HG03097 (cell line): ENCODE data around the gene GLIS2.

Experiments
- ATAC-seq: cut with Tn5 transposase; IDR thresholded peaks from one replicate; pipeline ENCODE4 v1.9.1; 2021; ENCODE audit not compliant: unreplicated experiment, low FRiP score

GLIS2 gene

DNA sequence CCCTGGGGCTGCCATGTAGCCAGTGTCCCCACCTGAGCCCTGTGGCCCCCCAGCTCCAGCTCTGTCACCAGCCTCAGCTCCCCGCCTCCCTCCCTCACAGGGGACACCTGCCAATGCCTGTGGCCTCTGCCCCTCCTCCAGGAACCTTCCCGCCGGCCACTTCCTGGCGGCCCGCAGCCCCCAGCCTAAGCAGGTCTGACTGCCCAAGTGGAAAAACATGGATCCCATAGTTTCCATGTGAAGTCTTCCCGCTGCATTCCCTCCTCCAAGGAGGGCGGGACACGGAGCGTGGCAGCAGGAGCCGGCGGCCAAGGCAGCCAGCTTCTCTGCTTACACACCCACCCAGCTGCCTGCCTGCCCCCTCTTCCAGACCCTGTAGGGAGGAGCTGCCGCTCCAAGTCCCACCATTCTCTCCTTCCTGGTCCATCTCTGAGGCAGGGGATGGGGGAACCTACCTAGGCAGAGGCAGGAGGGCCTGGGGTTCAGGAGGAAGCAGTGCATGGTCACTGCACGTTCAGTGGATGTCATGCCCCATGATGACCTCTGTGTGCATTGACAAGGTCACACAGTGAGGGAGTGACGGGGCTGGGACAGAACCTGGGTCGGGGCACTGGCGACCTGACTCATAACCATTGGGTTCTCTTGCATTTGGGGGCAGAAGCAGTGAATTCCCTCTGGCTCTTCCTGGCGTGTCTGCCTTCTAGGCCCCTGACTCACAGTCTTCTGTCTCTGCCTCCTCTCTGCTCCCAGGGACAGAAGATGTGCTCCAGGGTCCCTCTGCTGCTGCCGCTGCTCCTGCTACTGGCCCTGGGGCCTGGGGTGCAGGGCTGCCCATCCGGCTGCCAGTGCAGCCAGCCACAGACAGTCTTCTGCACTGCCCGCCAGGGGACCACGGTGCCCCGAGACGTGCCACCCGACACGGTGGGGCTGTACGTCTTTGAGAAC, 64.5 kb downstream of the GLIS2 start:
- no peak for ATAC-seq

DNA sequence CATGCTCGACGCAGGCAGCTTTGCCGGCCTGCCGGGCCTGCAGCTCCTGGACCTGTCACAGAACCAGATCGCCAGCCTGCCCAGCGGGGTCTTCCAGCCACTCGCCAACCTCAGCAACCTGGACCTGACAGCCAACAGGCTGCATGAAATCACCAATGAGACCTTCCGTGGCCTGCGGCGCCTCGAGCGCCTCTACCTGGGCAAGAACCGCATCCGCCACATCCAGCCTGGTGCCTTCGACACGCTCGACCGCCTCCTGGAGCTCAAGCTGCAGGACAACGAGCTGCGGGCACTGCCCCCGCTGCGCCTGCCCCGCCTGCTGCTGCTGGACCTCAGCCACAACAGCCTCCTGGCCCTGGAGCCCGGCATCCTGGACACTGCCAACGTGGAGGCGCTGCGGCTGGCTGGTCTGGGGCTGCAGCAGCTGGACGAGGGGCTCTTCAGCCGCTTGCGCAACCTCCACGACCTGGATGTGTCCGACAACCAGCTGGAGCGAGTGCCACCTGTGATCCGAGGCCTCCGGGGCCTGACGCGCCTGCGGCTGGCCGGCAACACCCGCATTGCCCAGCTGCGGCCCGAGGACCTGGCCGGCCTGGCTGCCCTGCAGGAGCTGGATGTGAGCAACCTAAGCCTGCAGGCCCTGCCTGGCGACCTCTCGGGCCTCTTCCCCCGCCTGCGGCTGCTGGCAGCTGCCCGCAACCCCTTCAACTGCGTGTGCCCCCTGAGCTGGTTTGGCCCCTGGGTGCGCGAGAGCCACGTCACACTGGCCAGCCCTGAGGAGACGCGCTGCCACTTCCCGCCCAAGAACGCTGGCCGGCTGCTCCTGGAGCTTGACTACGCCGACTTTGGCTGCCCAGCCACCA, 65.4 kb downstream of the GLIS2 start:
- no peak for ATAC-seq

DNA sequence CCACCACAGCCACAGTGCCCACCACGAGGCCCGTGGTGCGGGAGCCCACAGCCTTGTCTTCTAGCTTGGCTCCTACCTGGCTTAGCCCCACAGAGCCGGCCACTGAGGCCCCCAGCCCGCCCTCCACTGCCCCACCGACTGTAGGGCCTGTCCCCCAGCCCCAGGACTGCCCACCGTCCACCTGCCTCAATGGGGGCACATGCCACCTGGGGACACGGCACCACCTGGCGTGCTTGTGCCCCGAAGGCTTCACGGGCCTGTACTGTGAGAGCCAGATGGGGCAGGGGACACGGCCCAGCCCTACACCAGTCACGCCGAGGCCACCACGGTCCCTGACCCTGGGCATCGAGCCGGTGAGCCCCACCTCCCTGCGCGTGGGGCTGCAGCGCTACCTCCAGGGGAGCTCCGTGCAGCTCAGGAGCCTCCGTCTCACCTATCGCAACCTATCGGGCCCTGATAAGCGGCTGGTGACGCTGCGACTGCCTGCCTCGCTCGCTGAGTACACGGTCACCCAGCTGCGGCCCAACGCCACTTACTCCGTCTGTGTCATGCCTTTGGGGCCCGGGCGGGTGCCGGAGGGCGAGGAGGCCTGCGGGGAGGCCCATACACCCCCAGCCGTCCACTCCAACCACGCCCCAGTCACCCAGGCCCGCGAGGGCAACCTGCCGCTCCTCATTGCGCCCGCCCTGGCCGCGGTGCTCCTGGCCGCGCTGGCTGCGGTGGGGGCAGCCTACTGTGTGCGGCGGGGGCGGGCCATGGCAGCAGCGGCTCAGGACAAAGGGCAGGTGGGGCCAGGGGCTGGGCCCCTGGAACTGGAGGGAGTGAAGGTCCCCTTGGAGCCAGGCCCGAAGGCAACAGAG, 66.3 kb downstream of the GLIS2 start:
- ATAC-seq: no peak

DNA sequence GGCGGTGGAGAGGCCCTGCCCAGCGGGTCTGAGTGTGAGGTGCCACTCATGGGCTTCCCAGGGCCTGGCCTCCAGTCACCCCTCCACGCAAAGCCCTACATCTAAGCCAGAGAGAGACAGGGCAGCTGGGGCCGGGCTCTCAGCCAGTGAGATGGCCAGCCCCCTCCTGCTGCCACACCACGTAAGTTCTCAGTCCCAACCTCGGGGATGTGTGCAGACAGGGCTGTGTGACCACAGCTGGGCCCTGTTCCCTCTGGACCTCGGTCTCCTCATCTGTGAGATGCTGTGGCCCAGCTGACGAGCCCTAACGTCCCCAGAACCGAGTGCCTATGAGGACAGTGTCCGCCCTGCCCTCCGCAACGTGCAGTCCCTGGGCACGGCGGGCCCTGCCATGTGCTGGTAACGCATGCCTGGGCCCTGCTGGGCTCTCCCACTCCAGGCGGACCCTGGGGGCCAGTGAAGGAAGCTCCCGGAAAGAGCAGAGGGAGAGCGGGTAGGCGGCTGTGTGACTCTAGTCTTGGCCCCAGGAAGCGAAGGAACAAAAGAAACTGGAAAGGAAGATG, 67.0 kb downstream of the GLIS2 start:
- no peak for ATAC-seq

DNA sequence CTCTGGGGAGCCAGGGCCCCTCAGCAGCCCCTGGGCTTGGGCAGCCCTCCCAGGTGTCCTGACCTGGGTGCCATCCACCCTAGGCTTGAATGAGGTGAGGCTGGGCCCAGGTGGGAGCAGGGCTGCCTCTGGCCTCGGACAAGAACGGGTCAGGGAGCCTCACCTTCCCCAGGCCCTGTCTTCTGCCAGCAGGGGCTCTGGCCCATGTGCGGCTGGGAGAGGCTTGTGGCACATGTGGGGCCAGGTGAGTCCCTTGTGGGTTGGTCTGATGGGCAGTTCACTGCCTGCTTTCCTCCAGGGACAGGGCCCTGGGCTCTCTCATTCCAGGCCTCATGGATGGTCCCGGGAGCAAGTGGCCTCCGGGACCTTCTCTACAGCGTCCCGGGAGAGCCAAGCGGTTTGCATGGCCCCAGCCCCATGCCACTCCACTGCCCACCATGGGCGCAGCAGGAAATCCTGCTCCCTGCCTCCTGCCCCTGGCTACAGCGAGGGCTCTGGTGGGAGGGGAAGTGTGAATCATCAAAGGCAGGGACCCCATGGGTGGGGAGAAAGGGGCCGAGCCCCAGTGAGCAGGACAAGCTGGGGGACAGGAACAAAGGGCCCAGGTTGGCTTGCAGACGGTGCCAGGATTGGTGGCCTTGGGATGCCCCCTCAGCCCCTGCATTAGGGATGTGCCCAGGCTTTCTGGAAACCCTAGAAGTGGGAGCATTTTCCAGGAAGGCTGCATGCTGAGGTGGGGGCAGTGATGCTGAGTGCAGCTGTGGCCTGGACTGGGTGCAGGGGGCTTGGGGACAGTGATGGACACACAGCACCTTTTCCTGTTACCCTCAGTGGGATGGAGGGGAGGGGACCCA, 68.0 kb downstream of the GLIS2 start:
- ATAC-seq: no peak

DNA sequence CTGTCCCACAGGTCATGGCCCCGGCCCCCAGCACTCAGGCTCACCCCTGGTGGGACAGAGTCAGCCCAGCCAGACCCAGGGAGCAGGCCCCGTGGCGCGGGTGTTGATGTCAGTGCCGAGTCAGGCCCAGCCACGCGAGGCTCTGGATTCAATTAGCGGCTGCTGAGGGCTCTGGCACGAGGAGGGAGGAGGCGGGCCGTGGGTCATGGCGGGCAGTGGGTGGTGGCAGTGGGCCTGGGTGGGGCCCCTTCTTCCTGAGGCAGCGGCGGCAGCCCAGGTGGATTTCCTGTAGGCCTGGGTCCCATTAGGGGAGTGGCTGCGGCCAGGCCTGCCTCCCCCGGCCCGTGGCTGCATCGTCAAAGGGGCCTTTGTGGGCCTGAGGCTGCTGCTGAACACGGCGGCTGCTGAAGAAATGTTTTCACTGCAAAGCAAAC, 68.7 kb downstream of the GLIS2 start:
- ATAC-seq: no peak

DNA sequence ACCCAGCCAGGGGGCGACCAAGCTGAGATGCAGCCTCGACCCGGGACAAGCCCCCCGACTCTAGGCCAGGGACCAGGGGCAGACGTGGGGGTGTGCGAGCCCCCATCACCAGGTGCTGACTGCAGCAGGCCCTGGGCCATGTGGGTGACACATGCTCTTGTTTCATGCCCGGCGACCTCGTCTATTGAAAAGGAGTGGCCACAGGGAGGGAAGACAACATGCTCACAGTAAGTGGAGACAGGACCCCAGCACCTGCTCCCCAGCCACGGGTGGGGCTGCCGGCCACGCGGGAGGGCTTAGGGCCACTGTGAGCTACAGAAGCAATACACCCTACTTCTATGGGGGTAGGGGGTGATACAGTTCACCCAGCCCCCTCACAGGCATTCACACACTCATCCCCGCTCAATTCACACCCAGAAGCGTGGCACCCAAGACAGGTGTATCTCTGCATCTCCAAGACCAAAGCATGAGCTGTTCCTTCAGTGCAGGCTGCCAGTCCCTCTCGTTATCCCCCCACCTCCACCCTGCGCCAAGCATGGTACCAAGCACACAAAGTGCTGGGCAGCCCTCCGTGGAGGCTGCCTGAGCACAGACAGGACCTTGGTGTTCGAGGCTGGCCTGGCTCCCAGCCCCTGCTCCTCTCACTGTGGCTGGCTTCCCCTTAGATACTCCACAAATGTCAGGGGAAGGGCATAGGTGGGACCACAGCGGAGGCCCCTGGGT, 69.4 kb downstream of the GLIS2 start:
- ATAC-seq: no peak

DNA sequence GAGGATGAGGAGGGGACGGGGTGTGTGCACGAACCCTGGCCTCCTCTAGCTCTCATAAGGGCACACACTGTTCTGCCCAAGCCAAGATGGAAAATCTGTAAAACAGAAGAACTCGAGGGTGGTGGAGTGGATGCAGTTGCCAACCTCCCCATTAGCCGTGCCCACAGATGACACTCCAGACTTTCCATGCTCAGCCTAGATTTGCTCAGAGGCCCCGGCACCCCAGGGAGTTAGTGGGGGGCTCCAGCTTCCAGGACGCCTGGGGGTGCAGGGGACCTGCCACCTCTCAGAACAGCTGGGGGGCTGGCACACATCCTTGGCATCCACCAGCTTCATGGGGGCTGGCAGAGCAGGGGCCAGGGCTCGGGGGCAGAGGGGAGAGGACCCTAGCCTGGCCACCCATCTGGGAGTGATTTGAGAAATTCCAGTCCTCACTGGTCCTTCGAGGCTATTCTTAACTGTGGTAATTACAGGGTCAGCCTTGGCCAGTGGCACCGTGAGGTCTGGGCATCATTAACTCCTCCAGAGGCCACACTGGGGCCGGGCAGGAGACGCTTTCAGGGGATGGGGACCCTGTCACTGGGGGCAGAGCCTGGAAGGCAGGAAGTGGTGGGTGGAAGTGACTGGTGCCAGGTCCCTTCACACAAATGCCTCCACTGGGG, 70.1 kb downstream of the GLIS2 start:
- ATAC-seq: no peak

DNA sequence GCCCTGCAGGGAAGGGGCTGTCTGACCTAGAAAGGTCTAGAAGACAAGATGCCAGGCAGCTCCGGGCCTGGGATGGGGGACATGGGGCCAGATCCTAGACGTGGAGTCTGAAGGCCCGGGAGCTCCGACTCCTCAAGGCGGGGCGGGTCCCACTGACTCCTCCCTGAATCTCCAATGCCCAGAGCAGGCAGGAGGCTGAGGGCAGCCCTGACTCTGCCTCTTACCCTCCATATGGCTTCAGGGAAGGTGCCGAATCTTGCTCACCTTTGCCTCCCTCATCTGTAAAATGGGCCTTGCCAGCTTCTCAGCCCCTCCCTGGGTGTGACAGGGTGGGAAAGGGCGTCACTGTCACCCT, 70.6 kb downstream of the GLIS2 start:
- no peak for ATAC-seq

DNA sequence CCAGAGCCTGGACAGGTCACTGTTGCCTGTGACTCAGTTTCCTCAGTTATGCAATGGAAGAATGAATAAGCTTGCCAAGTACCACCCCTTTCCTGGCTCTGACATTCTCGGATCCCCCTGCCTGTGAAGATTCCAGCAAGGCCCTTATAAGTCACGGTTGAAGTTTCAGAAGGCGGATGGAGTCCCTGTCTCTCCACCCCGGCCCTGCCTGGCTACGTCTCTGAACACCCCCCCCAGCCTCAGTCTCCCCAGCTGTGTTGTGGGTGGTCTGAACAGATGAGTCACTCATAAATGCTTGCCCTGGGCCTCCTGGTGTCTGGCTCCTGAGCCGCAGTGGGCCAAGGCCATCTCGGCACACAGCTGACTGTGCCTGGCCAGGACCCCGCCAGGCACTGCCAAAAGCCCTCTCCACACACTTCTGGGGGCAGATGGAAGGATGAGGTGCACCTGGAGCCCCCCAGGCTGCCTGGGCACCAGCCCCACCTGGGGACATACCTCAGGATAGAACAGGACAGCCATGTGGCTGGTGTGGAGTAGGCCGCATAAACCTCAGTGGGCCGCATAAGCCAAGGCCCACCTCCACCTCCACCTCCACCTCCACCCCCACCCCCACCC, 71.2 kb downstream of the GLIS2 start:
- ATAC-seq: no peak

DNA sequence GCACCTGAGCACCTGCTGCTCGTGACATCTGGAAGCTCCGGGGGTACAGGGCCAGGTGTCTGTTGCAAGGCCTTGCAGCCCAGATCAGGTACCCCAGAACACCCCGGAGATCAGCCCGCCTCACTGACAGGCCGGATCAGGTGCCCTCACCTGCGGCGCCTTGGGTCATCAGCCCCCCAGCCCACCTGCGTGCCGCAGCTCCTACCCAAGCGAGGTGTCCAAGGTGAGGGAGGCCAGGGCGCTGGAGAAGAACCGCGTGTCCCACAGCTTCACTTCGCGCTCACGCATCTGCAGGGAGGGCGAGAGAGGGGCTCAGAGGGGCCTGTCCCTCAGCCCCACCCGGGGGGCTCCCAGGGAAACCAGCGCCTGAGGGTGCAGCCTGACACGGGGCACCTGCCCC, 71.9 kb downstream of the GLIS2 start:
- ATAC-seq: no peak

DNA sequence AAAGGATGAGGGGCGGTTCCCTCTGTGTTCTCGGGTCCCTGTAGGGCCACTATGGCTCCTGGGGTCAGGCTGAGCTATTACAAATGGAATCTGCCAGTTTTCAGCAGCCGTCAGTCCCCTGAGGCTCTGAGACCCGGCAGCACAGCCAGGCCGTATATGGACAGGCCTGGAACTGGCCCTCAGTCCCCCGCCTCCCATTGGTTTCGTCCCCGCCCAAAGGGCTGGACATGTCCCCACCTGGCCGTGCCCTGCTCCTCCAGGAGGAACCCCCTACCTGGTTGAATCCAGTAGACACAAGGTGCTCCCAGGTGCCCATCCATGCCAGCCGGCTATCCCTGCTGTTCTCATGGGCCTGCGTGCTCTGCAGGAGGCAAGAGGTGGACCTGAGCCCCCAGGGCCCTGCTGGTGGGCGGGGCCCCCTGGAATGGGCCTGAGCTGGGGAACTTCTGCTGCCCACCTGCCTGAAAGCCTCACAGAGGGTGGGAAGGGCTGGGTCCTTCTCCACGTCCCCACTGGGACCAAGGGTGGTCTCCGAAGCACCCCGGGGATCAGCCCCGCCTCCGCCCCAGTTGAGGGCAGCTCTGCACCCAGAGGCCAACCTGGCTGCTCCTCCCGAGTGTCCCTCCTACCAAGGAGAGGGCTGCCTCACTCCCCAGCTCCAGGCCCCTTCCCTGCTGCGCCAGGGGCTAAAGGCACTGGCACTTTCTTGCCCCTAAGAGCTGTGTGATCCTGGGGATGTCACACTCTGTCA, 72.6 kb downstream of the GLIS2 start:
- no peak for ATAC-seq
